H1 (cell line): ENCODE results near the gene ZNF500.

ENCODE experiments used
- CTCF ChIP-seq, 3 experiments: IDR thresholded peaks; 1 replicate in 2 of 3; 2 replicates in 1 of 3; pipeline versions ENCODE4 v1.5.1 to v1.6.1; 2011; ENCODE audit warnings: low read length in 3 of 3, mild to moderate bottlenecking in 3 of 3, inconsistent platforms in 2 of 3, low read depth in 1 of 3, moderate library complexity in 1 of 3; ENCODE audit not compliant: insufficient read depth in 1 of 3; ENCODE audit errors: control extremely low read depth in 1 of 3
- SP2 ChIP-seq: IDR thresholded peaks from 2 replicates; pipeline ENCODE4 v1.6.1; 2012; ENCODE audit warnings: mild to moderate bottlenecking, low read length, inconsistent platforms

- TF ChIP-seq CTCF (IDR thresholded peaks at IDR 0.05; ENCODE audit: control extremely low read depth in 1 of 3, insufficient read depth in 1 of 3, low read depth in 1 of 3, low read length in 3 of 3) = no peak
- TF ChIP-seq SP2 = no peak
These were observed 28.3 kb upstream of the ZNF500 start, which contains the start of gene SMIM22 for GRCh38 chr16:4795181-4795827.
